NK-92 (cell line): ENCODE measurements around the gene KLHL36.
"Not testable (repeated sequence)": the region's sequence is repeated elsewhere in the genome, so short reads cannot be mapped to it uniquely, and the experiment has no call there.

Experiments
- DNase-seq: peaks from one replicate; lab custom pipeline; 2025; ENCODE audit not compliant: unreplicated experiment; lab: John Stamatoyannopoulos, UW

KLHL36 gene

GRCh38 chr16:84690088-84690819 lies 41.9 kb downstream of the KLHL36 start:
- no peak for DNase-seq

GRCh38 chr16:84692451-84693214 lies 44.3 kb downstream of the KLHL36 start:
- no peak for DNase-seq

GRCh38 chr16:84693869-84694268 lies 45.6 kb downstream of the KLHL36 start:
- DNase-seq, result not testable (repeated sequence)

- no peak for DNase-seq
Measured at GRCh38 chr16:84694980-84695379, 46.7 kb downstream of the KLHL36 start.

- DNase-seq, result no peak
Measured at GRCh38 chr16:84699147-84699711, 50.9 kb downstream of the KLHL36 start.

GRCh38 chr16:84699712-84700445 lies 51.6 kb downstream of the KLHL36 start, which contains the start of gene USP10:
USP10 (plus strand) TSS chr16:84700000; CDS start chr16:84700091, 91 bp downstream.
- no peak for DNase-seq

- DNase-seq, result no peak
Measured at GRCh38 chr16:84700446-84701300, 52.4 kb downstream of the KLHL36 start.

- DNase-seq, result no peak
Measured at GRCh38 chr16:84703681-84704080, 55.4 kb downstream of the KLHL36 start.

GRCh38 chr16:84704253-84704652 lies 55.9 kb downstream of the KLHL36 start:
- DNase-seq, result no peak

- DNase-seq, result no peak
Measured at GRCh38 chr16:84706856-84707255, 58.5 kb downstream of the KLHL36 start.

GRCh38 chr16:84709609-84710008 lies 61.3 kb downstream of the KLHL36 start:
- DNase-seq, result no peak

GRCh38 chr16:84710686-84711085 lies 62.4 kb downstream of the KLHL36 start:
- no peak for DNase-seq
